HuH-7 (cell line): ENCODE measurements around the gene RTP3.
"Not testable (repeated sequence)": the region's sequence is repeated elsewhere in the genome, so short reads cannot be mapped to it uniquely, and the experiment has no call there.

Source experiments
- DNase-seq: peaks from one replicate; pipeline ENCODE4 v3.0.0; 2011; ENCODE audit warnings: low spot score

Gene RTP3

DNA sequence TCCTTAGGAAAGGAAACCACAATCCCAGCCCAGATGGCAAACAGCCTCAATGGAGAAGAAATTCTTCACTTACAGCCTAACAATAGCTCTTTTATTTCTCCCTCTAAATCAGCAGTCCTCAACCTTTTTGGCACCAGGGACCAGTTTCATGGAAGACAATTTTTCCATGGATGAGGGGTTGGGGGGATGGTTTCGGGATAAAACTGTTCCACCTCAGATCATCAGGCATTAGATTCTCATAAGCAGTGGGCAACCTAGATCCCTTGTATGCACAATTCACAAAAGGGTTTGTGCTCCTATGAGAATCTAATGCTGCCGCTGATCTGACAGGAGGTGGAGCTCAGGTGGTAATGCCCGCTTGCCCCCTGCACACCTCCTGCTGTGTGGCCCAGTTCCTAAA, 50.8 kb downstream of the RTP3 start:
- DNase-seq = not testable (repeated sequence)

DNA sequence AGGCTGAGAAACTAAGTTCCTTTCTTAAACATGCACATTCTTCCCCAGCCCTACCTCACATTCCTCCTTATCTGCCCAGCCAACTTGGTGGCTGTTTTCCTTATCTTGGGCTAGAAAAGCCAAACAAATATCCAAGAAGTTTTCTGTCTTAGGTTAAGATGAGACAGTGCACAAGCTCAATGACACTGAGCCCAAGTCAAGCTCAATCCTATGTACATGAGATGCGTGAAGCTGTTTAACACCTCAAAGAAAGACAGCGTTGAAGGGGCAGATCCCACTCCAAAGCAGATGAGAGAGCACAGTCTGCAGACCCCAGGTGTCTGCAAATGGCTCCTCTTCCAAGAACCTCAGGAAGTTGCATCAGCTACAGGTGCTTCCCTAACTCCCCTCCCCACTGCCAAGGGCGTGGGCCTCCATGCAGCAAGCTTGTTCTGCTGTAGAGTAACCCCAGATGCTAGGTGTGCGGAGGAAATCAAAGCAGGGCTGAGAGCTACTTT, 51.7 kb downstream of the RTP3 start:
- DNase-seq = no peak

DNA sequence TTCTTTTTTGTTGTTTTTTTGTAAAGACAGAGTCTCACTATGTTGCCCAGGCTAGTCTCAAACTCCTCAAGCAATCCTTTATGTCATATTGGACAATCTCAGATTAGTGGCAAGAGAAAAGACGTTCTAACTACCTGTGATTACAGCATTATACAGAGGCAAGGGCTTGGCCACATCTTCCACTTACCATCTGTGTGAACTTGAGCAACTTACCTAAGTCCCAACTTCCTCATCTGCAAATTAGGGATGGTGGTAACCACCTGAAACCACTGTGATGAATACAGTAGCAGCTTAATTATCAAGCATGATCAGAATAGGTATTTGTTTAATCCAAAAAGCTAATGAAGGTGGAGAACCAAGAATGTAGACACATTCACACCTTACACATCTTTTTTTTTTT, 52.2 kb downstream of the RTP3 start:
- no peak for DNase-seq
